K562 (cell line): ENCODE measurements around the gene ARL6IP4. TPM values are rescaled to one million over a fixed set of nuclear protein-coding genes. Genes with fewer than 3 reads are reported as not detected.
A peak's percentile ranks its signal among the peaks of the same experiment; 100 is the strongest.

Experiments used
- ATAC-seq: fragments of 200-7000 bp; cut with Tn5 transposase; 3 replicates; pipeline ENCODE4 v1.9.1; 2020; ENCODE audit warnings: moderate library complexity
- BruUV-seq: library from RNA; stranded (reverse); fragments of 400-500 nt; replicated peaks from 2 replicates; lab custom pipeline; 2021; lab: Mats Ljungman, UMichigan
- CTCF ChIA-PET: fragments of 300-600 bp; formaldehyde crosslinking; extraction: SDS; loops from one replicate; lab custom pipeline; 2021; ENCODE audit warnings: low intra/inter-chr PET ratio; lab: Yijun Ruan, JAX
- POLR2A ChIA-PET: fragments of 300-600, 350-650 bp; sonication (Branson Sonifier 250); formaldehyde crosslinking; extraction: SDS; loops from one replicate; lab custom pipeline; 2021; ENCODE audit warnings: antibody characterized with exemption, inconsistent platforms; lab: Yijun Ruan, JAX
- DNase-seq, 4 experiments: peaks; one replicate each; pipeline versions ENCODE4 v3.0.0 to v3.0.0-alpha.2; 2011 to 2018; ENCODE audit warnings: low spot score in 3 of 4, mixed read lengths in 3 of 4; ENCODE audit errors: extremely low read depth in 1 of 4
- FAIRE-seq: peaks from 2 replicates; lab custom pipeline; 2011; peaks lifted over from hg19 to GRCh38; lab: Jason Lieb, UNC
- H2AFZ ChIP-seq: 2 replicates; pipeline ENCODE4 v1.6.0; 2011; ENCODE audit warnings: low read depth, low read length, control low read depth, inconsistent platforms
- H3K27ac ChIP-seq: fragments of 200-600 bp; 3 replicates; pipeline ENCODE4 v1.8.0; 2011; ENCODE audit warnings: low read depth, mild to moderate bottlenecking, control low read depth, inconsistent platforms, low read length, moderate library complexity, mixed read lengths; ENCODE audit errors: extremely low read depth
- H3K27me3 ChIP-seq, 2 experiments: fragments of 300-600 bp in 1 of 2; 2 replicates in 1 of 2; 3 replicates in 1 of 2; pipeline versions ENCODE4 v1.6.0 to v1.8.0; 2011; ENCODE audit warnings: inconsistent platforms in 2 of 2, low read length in 2 of 2, mild to moderate bottlenecking in 1 of 2, mixed read lengths in 1 of 2, moderate library complexity in 1 of 2; ENCODE audit not compliant: control insufficient read depth in 2 of 2, insufficient read depth in 2 of 2
- H3K36me3 ChIP-seq: fragments of 300-600 bp; 3 replicates; pipeline ENCODE4 v1.8.0; 2011; ENCODE audit warnings: mild to moderate bottlenecking, low read length, inconsistent platforms; ENCODE audit not compliant: control insufficient read depth, insufficient read depth
- H3K4me1 ChIP-seq, 2 experiments: fragments of 200-600 bp in 1 of 2; replicated peaks in 1 of 2; 2 replicates in 1 of 2; 3 replicates in 1 of 2; pipeline versions ENCODE4 v1.5.1 to v1.8.0; 2011; ENCODE audit warnings: inconsistent platforms in 2 of 2, low read length in 2 of 2, mild to moderate bottlenecking in 1 of 2, mixed read lengths in 1 of 2, moderate library complexity in 1 of 2; ENCODE audit not compliant: control insufficient read depth in 2 of 2, insufficient read depth in 2 of 2
- H3K4me2 ChIP-seq: 2 replicates; pipeline ENCODE4 v1.6.1; 2011; ENCODE audit warnings: low read length, control low read depth, inconsistent platforms, mixed read lengths; ENCODE audit not compliant: insufficient read depth
- H3K4me3 ChIP-seq: fragments of 200-600 bp; sonication (generic), shearing (Covaris generic); 2 replicates; pipeline ENCODE4 v1.5.1; 2016; ENCODE audit warnings: control low read depth, inconsistent platforms
- H3K79me2 ChIP-seq: fragments of 200-600 bp; 3 replicates; pipeline ENCODE4 v1.8.0; 2011; ENCODE audit warnings: low read length, inconsistent platforms; ENCODE audit not compliant: control insufficient read depth, insufficient read depth
- H3K9ac ChIP-seq, 2 experiments: 2 replicates each; pipeline versions ENCODE4 v1.6.0 to v1.6.1; 2011; ENCODE audit warnings: low read depth in 2 of 2, low read length in 2 of 2, control low read depth in 1 of 2, inconsistent platforms in 1 of 2, mild to moderate bottlenecking in 1 of 2, mixed read lengths in 1 of 2; ENCODE audit not compliant: insufficient read depth in 1 of 2
- H3K9me1 ChIP-seq: one replicate; pipeline ENCODE4 v1.6.0; 2011; ENCODE audit warnings: inconsistent platforms, mild to moderate bottlenecking, low read length, moderate library complexity; ENCODE audit not compliant: control insufficient read depth, insufficient read depth
- H3K9me3 ChIP-seq: replicated peaks from 2 replicates; pipeline ENCODE4 v1.5.1; 2011; ENCODE audit warnings: low read depth, low read length, inconsistent platforms; ENCODE audit not compliant: control insufficient read depth, insufficient read depth
- H4K20me1 ChIP-seq: replicated peaks from 2 replicates; pipeline ENCODE4 v1.6.1; 2011; ENCODE audit warnings: low read length, inconsistent platforms, mixed read lengths; ENCODE audit not compliant: control insufficient read depth, insufficient read depth
- BRD9 ChIP-seq: fragments of 450-650 bp; IDR thresholded peaks from 2 replicates; pipeline ENCODE4 v1.6.1; 2018; ENCODE audit warnings: low read depth; ENCODE audit not compliant: partially characterized antibody
- EHMT2 ChIP-seq: fragments of 450-650 bp; IDR thresholded peaks from 2 replicates; pipeline ENCODE4 v1.6.1; 2018; ENCODE audit warnings: antibody characterized with exemption
- ELK3 ChIP-seq: fragments of 450-650 bp; formaldehyde crosslinking; IDR thresholded peaks from 2 replicates; pipeline ENCODE4 v1.4.0; 2020; ENCODE audit warnings: mild to moderate bottlenecking
- HES1 ChIP-seq: fragments of 450-650 bp; IDR thresholded peaks from 2 replicates; pipeline ENCODE4 v1.6.1; 2016; ENCODE audit warnings: low read depth, mild to moderate bottlenecking, moderate library complexity
- KAT8 ChIP-seq: fragments of 450-650 bp; IDR thresholded peaks from 2 replicates; pipeline ENCODE4 v1.6.1; 2016; ENCODE audit warnings: low read depth, mild to moderate bottlenecking
- KDM4B ChIP-seq, 2 experiments: fragments of 450-650 bp in 1 of 2; sonication (generic) in 1 of 2; IDR thresholded peaks; 2 replicates each; pipeline ENCODE4 v1.6.1; 2016 to 2017; ENCODE audit warnings: borderline replicate concordance in 2 of 2, antibody characterized with exemption in 1 of 2, low read depth in 1 of 2, mild to moderate bottlenecking in 1 of 2
- KDM5B ChIP-seq: fragments of 200-600 bp; sonication (generic); IDR thresholded peaks from 2 replicates; pipeline ENCODE4 v1.6.1; 2012; ENCODE audit warnings: low read depth, mild to moderate bottlenecking, moderate library complexity, low read length, control low read depth, inconsistent platforms; ENCODE audit not compliant: insufficient replicate concordance
- MEIS2 ChIP-seq: fragments of 450-650 bp; IDR thresholded peaks from 2 replicates; pipeline ENCODE4 v1.6.1; 2014; ENCODE audit warnings: mild to moderate bottlenecking; ENCODE audit not compliant: partially characterized antibody
- MXI1 ChIP-seq: IDR thresholded peaks from 2 replicates; pipeline ENCODE4 v1.6.1; 2011; ENCODE audit warnings: low read depth, mild to moderate bottlenecking, improper control_type of control experiment, low read length
- RUNX1 ChIP-seq: sonication (generic); IDR thresholded peaks from 2 replicates; pipeline ENCODE4 v1.6.1; 2016; ENCODE audit warnings: antibody characterized with exemption, low read depth
- SIRT6 ChIP-seq: IDR thresholded peaks from one replicate; pipeline ENCODE4 v1.6.1; 2012; ENCODE audit warnings: low read depth, mild to moderate bottlenecking, control low read depth, inconsistent platforms, low read length, moderate library complexity
- SIX5 ChIP-seq, 2 experiments: IDR thresholded peaks; 2 replicates each; pipeline ENCODE4 v1.6.1; 2011; ENCODE audit warnings: low read length in 2 of 2, borderline replicate concordance in 1 of 2, low read depth in 1 of 2, mild to moderate bottlenecking in 1 of 2, moderate library complexity in 1 of 2; ENCODE audit not compliant: insufficient read depth in 1 of 2
- TCF7L2 ChIP-seq: fragments of 150-350 bp; IDR thresholded peaks from 2 replicates; pipeline ENCODE4 v1.6.1; 2016; ENCODE audit warnings: low read depth, mild to moderate bottlenecking, low read length, moderate library complexity
- ZBED1 ChIP-seq: IDR thresholded peaks from 2 replicates; pipeline ENCODE4 v1.6.1; 2014
- ZNF121 ChIP-seq: sonication (generic); formaldehyde crosslinking; conservative IDR thresholded peaks from 2 replicates; pipeline ENCODE4 v1.8.0; 2022; ENCODE audit warnings: missing genetic modification reagents
- ZNF175 ChIP-seq: fragments of 200-800 bp; sonication (Bioruptor generic); IDR thresholded peaks from 2 replicates; pipeline ENCODE4 v1.6.1; 2016; ENCODE audit warnings: low read depth, mild to moderate bottlenecking, missing genetic modification characterization, missing compliant biosample characterization
- ZNF445 ChIP-seq: fragments of 250-450 bp; sonication (Bioruptor Pico); IDR thresholded peaks from 2 replicates; pipeline ENCODE4 v1.4.0; 2020; ENCODE audit warnings: low read depth, mild to moderate bottlenecking, moderate library complexity
- WGBS: fragments of 100-300 bp; shearing (Covaris generic); methylation state at CpG from one replicate; pipeline ENCODE4 v1.1.6; 2016; ENCODE audit warnings: low coverage, mixed read lengths; ENCODE audit not compliant: insufficient coverage; ENCODE audit errors: missing lambda C conversion rate; 5-methylcytosine and 5-hydroxymethylcytosine counted together
- in situ Hi-C: fragments of 300-500 bp; cut with MboI; formaldehyde crosslinking; loops from 4 replicates; pipeline ENCODE4 v1.15.0; 2018; ENCODE audit warnings: inconsistent platforms, mixed read lengths
- intact Hi-C: fragments of 100-400 bp; cut with micrococcal nuclease; formaldehyde crosslinking; loops from 2 replicates; pipeline ENCODE4 v1.14.2; 2022
- polyA plus RNA-seq, 8 experiments: library from polyadenylated mRNA; depleted of rRNA in 4 of 8; stranded (reverse) in 5 of 8; unstranded in 3 of 8; fragments of >200 nt; fragmentation: Nextera tagmentation in 2 of 8; fragmentation: Illumina TruSeq in 1 of 8; extraction: Ambion mirVana in 2 of 8; extraction: Trizol in 1 of 8; gene quantifications; 2 replicates each; pipeline versions ENCODE4 v1.2.1 to v1.2.3, GENCODE V29; 2011 to 2014; ENCODE audit warnings: inconsistent platforms in 1 of 8, missing spikeins in 1 of 8
- total RNA-seq, 7 experiments: library from RNA; depleted of rRNA in 6 of 7; stranded (reverse); fragments of >200 nt in 6 of 7; fragmentation: Illumina TruSeq in 2 of 7; extraction: Trizol in 2 of 7; gene quantifications; 2 replicates each; pipeline versions ENCODE4 v1.2.1 to v1.2.3, GENCODE V29; 2011 to 2021; ENCODE audit warnings: low replicate concordance in 1 of 7
- TF ChIP-seq, protein P1 (sequence below): IDR thresholded peaks from 2 replicates; pipeline ENCODE4 v1.6.1; 2011; ENCODE audit warnings: borderline replicate concordance, low read depth, mild to moderate bottlenecking, moderate library complexity, low read length; ENCODE audit not compliant: insufficient read depth, poor library complexity, severe bottlenecking

The ARL6IP4 gene
- total and polyA plus RNA-seq, 9 of the 15 experiments (the other 6 are each of a cell fraction or from before 2014, with no cell fraction given) = 2.4 to 255 (median 151) TPM

DNA sequence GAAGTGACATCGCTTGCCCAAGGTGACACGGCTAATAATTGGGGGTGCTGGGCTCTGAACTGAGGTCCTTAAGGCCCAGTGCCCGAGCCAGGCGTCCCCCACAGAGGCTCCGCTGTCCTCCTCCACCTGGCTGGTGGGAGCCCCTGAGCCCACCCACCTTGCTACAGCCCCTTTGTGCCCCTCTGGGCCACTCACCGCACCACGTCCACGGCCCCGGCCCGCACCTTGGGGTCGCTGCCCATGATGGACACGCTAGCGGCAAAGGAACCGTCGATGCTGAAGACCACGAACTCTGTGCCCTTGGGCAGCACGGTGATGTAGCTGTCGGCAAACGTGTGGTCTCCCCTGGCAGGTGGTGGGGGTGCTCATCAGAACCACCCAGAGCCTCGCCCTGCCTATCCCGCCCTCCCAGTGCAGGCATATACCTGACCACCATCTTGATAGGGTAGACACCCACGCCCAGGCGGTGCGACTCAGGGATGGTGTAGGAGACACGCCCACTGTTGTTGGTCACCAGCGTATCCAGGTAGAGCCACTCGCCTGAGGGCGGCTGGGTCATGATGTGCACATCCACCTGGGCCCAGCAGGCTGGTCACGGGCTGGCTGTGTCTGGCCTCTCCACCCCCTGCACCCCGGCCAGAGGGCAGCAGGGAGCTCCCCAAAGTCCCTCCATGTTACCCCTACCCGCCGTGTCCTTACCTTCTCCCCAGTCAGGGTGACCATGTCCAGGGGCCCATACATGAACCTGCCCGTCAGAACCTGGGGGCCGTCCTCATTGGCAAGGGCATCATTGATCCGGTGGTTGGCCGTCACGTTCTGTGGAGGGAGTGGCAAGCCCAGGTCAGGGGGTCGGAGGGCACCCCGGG lies 6.8 kb downstream of the ARL6IP4 start:
- Histone ChIP-seq H2AFZ (no peak overlapping the region), H4K20me1 (0 out of 2 replicates have a peak, but pooled peaks cover 5% of the 10 kb centered on the region), H3K9me1 (no peaks in the 10 kb centered on the region), H3K79me2 (peaks cover 3% of the 10 kb centered on the region; the same call in 1 of the 3 replicates), H3K4me2 (no peak overlapping the region), H3K4me1 (peaks cover 16 to 90% of the 10 kb centered on the region in 2 experiments), H3K36me3 (peaks cover 21% of the 10 kb centered on the region; the same call in 2 of the 3 replicates), H3K4me3 (no peak overlapping the region), H3K27me3 (no peaks in the 10 kb centered on the region), H3K9ac (peak overlapping the region in 1 of 2 experiments; percentile 15; a peak in 1 of 4 replicates), H3K9me3 (no peaks in the 10 kb centered on the region), H3K27ac (no peak overlapping the region)
- no peak for ATAC-seq
- WGBS = 81% methylated on average over 34 of the region's 39 CpGs
- in situ Hi-C loops = no loop called here
- BruUV-seq = no TSS peak
- no peak for FAIRE-seq
- no peak for TF ChIP-seq EHMT2
- no peak for TF ChIP-seq ZNF175
- TF ChIP-seq, protein P1, sequence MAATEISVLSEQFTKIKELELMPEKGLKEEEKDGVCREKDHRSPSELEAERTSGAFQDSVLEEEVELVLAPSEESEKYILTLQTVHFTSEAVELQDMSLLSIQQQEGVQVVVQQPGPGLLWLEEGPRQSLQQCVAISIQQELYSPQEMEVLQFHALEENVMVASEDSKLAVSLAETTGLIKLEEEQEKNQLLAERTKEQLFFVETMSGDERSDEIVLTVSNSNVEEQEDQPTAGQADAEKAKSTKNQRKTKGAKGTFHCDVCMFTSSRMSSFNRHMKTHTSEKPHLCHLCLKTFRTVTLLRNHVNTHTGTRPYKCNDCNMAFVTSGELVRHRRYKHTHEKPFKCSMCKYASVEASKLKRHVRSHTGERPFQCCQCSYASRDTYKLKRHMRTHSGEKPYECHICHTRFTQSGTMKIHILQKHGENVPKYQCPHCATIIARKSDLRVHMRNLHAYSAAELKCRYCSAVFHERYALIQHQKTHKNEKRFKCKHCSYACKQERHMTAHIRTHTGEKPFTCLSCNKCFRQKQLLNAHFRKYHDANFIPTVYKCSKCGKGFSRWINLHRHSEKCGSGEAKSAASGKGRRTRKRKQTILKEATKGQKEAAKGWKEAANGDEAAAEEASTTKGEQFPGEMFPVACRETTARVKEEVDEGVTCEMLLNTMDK = no peak
- TF ChIP-seq ZBED1 = no peak
- no peak for TF ChIP-seq SIX5 (IDR thresholded peaks at IDR 0.05; ENCODE audit: borderline replicate concordance in 1 of 2, insufficient read depth in 1 of 2, low read depth in 1 of 2, low read length in 2 of 2)
- no peak for TF ChIP-seq TCF7L2
- TF ChIP-seq SIRT6 = no peak
- TF ChIP-seq HES1 = no peak
- TF ChIP-seq MEIS2 = no peak
- TF ChIP-seq ZNF121 (CRISPR knock-in tag) = no peak
- TF ChIP-seq KAT8 = no peak
- no peak for TF ChIP-seq RUNX1
- TF ChIP-seq KDM4B (IDR thresholded peaks at IDR 0.05; ENCODE audit: borderline replicate concordance in 2 of 2, low read depth in 1 of 2) = no peak
- no peak for TF ChIP-seq KDM5B
- TF ChIP-seq MXI1 = no peak
- no peak for TF ChIP-seq ZNF445 (CRISPR knock-in tag)
- no peak for TF ChIP-seq BRD9
- no peak for TF ChIP-seq ELK3
- ChIA-PET POLR2A (interaction anchor here (1.0 to 1.1 kb wide), 2 partner anchors 8 to 10 kb away, joined by 3 read pairs; no protein-coding TSS in a partner anchor), CTCF (no interaction called here)
- intact Hi-C loops = loop anchor here (10.0 kb wide), 1 partner anchor 157 kb away; no protein-coding TSS in a partner anchor
- peak in 2 of 4 experiments; percentile 55 to 62 for DNase-seq
